Adrenal gland (tissue), 12 donors: ENCODE measurements around the gene TEX35. TPM values are rescaled to one million over a fixed set of nuclear protein-coding genes. Genes with fewer than 3 reads are reported as not detected.

Experiments used
- DNase-seq, 7 donors: peaks; one replicate each; pipeline ENCODE4 v3.0.0-alpha.2; 2019 to 2020
- H3K27ac ChIP-seq, 5 donors: fragments of 200-600 bp; sonication (generic) in 4 of 5; 1 replicate in 3 of 5; 2 replicates in 2 of 5; pipeline versions ENCODE4 v1.5.1 to v1.8.0; 2016 to 2020; ENCODE audit warnings: mild to moderate bottlenecking in 1 of 5
- H3K27me3 ChIP-seq: fragments of 200-600 bp; 2 replicates; pipeline ENCODE4 v1.8.0; 2021
- H3K36me3 ChIP-seq, 2 donors: fragments of 200-600 bp; replicated peaks in 1 of 2; 1 replicate in 1 of 2; 2 replicates in 1 of 2; pipeline versions ENCODE4 v1.5.1 to v1.8.0; 2018 to 2022
- H3K4me1 ChIP-seq, 2 donors: fragments of 200-600 bp; replicated peaks in 1 of 2; 1 replicate in 1 of 2; 2 replicates in 1 of 2; pipeline versions ENCODE4 v1.5.1 to v1.8.0; 2018 to 2021
- H3K4me3 ChIP-seq, 4 donors: fragments of 200-600 bp; sonication (generic) in 3 of 4; one replicate each; pipeline ENCODE4 v1.5.1; 2016 to 2018
- H3K9me3 ChIP-seq, 3 donors: fragments of 200-600 bp; sonication (generic) in 1 of 3; replicated peaks in 1 of 3; 1 replicate in 2 of 3; 2 replicates in 1 of 3; pipeline versions ENCODE4 v1.5.1 to v1.8.0; 2016 to 2021
- CTCF ChIP-seq, 6 experiments: fragments of 450-650 bp in 4 of 6; fragments of 200-600 bp in 2 of 6; sonication (generic) in 1 of 6; IDR thresholded peaks; 1 replicate in 5 of 6; 2 replicates in 1 of 6; pipeline versions ENCODE4 v1.5.1 to v1.8.0; 2016 to 2021; ENCODE audit warnings: antibody characterized with exemption in 6 of 6, mild to moderate bottlenecking in 2 of 6, moderate library complexity in 1 of 6
- POLR2A ChIP-seq, 2 donors: fragments of 450-650 bp; IDR thresholded peaks; one replicate each; pipeline ENCODE4 v1.6.1; 2017; ENCODE audit warnings: antibody characterized with exemption in 2 of 2, mild to moderate bottlenecking in 2 of 2, moderate library complexity in 1 of 2
- WGBS, 4 donors: extraction: QIAGEN DNeasy Blood & Tissue Kit in 2 of 4; methylation state at CpG; one replicate each; pipeline versions ENCODE4 v1.1.5 to v1.1.7; 2013 to 2017; 5-methylcytosine and 5-hydroxymethylcytosine counted together
- intact Hi-C, 2 donors: fragments of 100-400 bp; cut with DNase I; formaldehyde crosslinking; loops; one replicate each; pipeline versions ENCODE4 v1.14.1 to v1.15.0; 2022 to 2023
- polyA plus RNA-seq, 3 donors: library from polyadenylated mRNA; stranded (reverse); fragments of 200-250 nt in 2 of 3; fragments of 350-450 nt in 1 of 3; fragmentation: Illumina TruSeq in 1 of 3; extraction: RNeasy Lipid Tissue Mini Kit (QIAGEN cat#74804) in 1 of 3; gene quantifications; one replicate each; pipeline ENCODE4 v1.2.3, GENCODE V29; 2013 to 2014
- total RNA-seq, 9 donors: library from RNA; depleted of rRNA in 4 of 9; stranded (reverse); fragments of >200 nt in 4 of 9; fragments of 120-200 nt in 1 of 9; fragmentation: NEBNext Ultra II Directional in 1 of 9; extraction: Animal tissue kit (Norgen Biotek cat#: 25700) in 1 of 9; gene quantifications; one replicate each; pipeline versions ENCODE4 v1.1.0 to v1.2.4, GENCODE V29; 2013 to 2023
- donor health status: healthy with polysubstance abuse.
- donor health status: Bipolar disorder and iron deficiency.
- donor health status: DM: yes; HTN: yes; CAD: no.
- donor health status: DM: no; HTN: no; CAD: no.
- donor health status: DM: no; HTN: no; CAD: no.
- donor health status: DM: yes; HTN: yes; CAD: no.

Gene TEX35
- total and polyA plus RNA-seq, 12 donors = not detected

- Histone ChIP-seq H3K4me1 (peaks cover 4 to 6% of the 10 kb centered on the region in 2 donors), H3K36me3 (no peaks in the 10 kb centered on the region), H3K4me3 (no peak overlapping the region), H3K27me3 (no peaks in the 10 kb centered on the region), H3K9me3 (no peaks in the 10 kb centered on the region), H3K27ac (no peak overlapping the region)
- WGBS, 4 donors = 82 to 96% (median 89%) methylated on average over 3 to 5 of the region's 5 CpGs
- DNase-seq = peak in 1 of 7 donors; percentile 45
- no peak for TF ChIP-seq POLR2A (IDR thresholded peaks at IDR 0.05)
- no peak for TF ChIP-seq CTCF (IDR thresholded peaks at IDR 0.05)
- intact Hi-C loops = loop anchor here in 1 of 2 donors (5.0 kb wide), 2 partner anchors 211 to 461 kb away; no protein-coding TSS in a partner anchor
Observed at GRCh38 chr1:178541379-178541778, 28.5 kb downstream of the TEX35 start.

- H3K4me3 ChIP-seq = peak overlapping the region; percentile 26 to 94 (median 74)
- H3K36me3 ChIP-seq = no peaks in the 10 kb centered on the region
- peaks cover 4 to 6% of the 10 kb centered on the region in 2 donors for H3K4me1 ChIP-seq
- intact Hi-C loops = loop anchor here (2.0 to 5.0 kb wide), 3 partner anchors 210 to 460 kb away; no protein-coding TSS in a partner anchor
- peak overlapping the region in 3 of 5 donors; percentile 78 to 86 (median 84) for H3K27ac ChIP-seq
- WGBS, 4 donors = 4 to 11% (median 6%) methylated on average over 20 to 33 of the region's 33 CpGs
- no peak for TF ChIP-seq CTCF (IDR thresholded peaks at IDR 0.05)
- TF ChIP-seq POLR2A (IDR thresholded peaks at IDR 0.05) = no peak
- no peaks in the 10 kb centered on the region for H3K27me3 ChIP-seq
- H3K9me3 ChIP-seq = no peaks in the 10 kb centered on the region
- peak in 6 of 7 donors; percentile 44 to 60 (median 52) for DNase-seq
Observed at GRCh38 chr1:178541829-178542553, 29.1 kb downstream of the TEX35 start.

- DNase-seq = peak; percentile 83 to 95 (median 89)
- no peaks in the 10 kb centered on the region for H3K36me3 ChIP-seq
- H3K4me1 ChIP-seq = peaks cover 4 to 6% of the 10 kb centered on the region in 2 donors
- WGBS, 4 donors = 0 to 1% (median 0%) methylated on average over 5 to 66 of the region's 66 CpGs
- H3K9me3 ChIP-seq = no peaks in the 10 kb centered on the region
- no peak for TF ChIP-seq POLR2A (IDR thresholded peaks at IDR 0.05)
- peak; percentile 93 to 99 (median 98) for TF ChIP-seq CTCF (IDR thresholded peaks at IDR 0.05)
- intact Hi-C loops = loop anchor here (2.0 to 5.0 kb wide), 3 partner anchors 210 to 460 kb away; no protein-coding TSS in a partner anchor
- peak overlapping the region; percentile 26 to 94 (median 74) for H3K4me3 ChIP-seq
- no peaks in the 10 kb centered on the region for H3K27me3 ChIP-seq
- H3K27ac ChIP-seq = peak overlapping the region in 4 of 5 donors; percentile 45 to 86 (median 81)
Observed at GRCh38 chr1:178542554-178543289, 29.8 kb downstream of the TEX35 start.

GRCh38 chr1:178543290-178543607, 30.3 kb downstream of the TEX35 start:
- Histone ChIP-seq H3K27ac (peak overlapping the region in 3 of 5 donors; percentile 78 to 86 (median 84)), H3K4me1 (peaks cover 4 to 6% of the 10 kb centered on the region in 2 donors), H3K4me3 (peak overlapping the region in 2 of 4 donors; percentile 67 to 81), H3K36me3 (no peaks in the 10 kb centered on the region), H3K27me3 (no peaks in the 10 kb centered on the region), H3K9me3 (no peaks in the 10 kb centered on the region)
- intact Hi-C loops = loop anchor here (2.0 to 5.0 kb wide), 3 partner anchors 209 to 459 kb away; no protein-coding TSS in a partner anchor
- WGBS, 4 donors = 10 to 31% (median 15%) methylated on average over 3 to 10 of the region's 10 CpGs
- DNase-seq = no peak
- TF ChIP-seq POLR2A (IDR thresholded peaks at IDR 0.05) (no peak), CTCF (IDR thresholded peaks at IDR 0.05) (peak in 2 of 6 experiments; percentile 8 to 35)
